Left cardiac atrium (tissue), 4 donors: Measurements from ENCODE around the gene ATP9B. TPM values are rescaled to one million over a fixed set of nuclear protein-coding genes. Genes with fewer than 3 reads are reported as not detected.

Experiments used
- ATAC-seq, 2 donors: fragments of 200-7000 bp; cut with Tn5 transposase; one replicate each; pipeline ENCODE4 v1.9.1; 2020; ENCODE audit warnings: mild to moderate bottlenecking in 2 of 2, moderate library complexity in 2 of 2
- DNase-seq: peaks from one replicate; pipeline ENCODE4 v3.0.0-alpha.2; 2020
- intact Hi-C, 2 donors: fragments of 100-400 bp; cut with DNase I; formaldehyde crosslinking; loops; one replicate each; pipeline versions ENCODE4 v1.14.1 to v1.15.1; 2022 to 2023
- total RNA-seq, 2 donors: library from RNA; stranded (reverse); fragmentation: NEBNext Ultra II Directional; extraction: Animal tissue kit (Norgen Biotek cat#: 25700); gene quantifications; one replicate each; pipeline ENCODE4 v1.2.1, GENCODE V29; 2021
- donor health status: DM: no; HTN: yes; CAD: no.
- donor health status: DM: no; HTN: yes; CAD: no; lungs with severe emphysema.
- donor health status: DM: yes; HTN: yes; CAD: no.
- donor health status: Dilated cardiomyopathy.

ATP9B gene
- total RNA-seq, 2 donors from 2014 or later: 13.5 to 19.4 TPM

GRCh38 chr18:79404567-79404910 lies 335.3 kb downstream of the ATP9B start:
- ATAC-seq: no peak
- intact Hi-C loops: loop anchor here in 1 of 2 donors (5.0 kb wide), 1 partner anchor 48 kb away; no protein-coding TSS in a partner anchor
- peak; percentile 16 for DNase-seq

GRCh38 chr18:79405019-79405780 lies 336.0 kb downstream of the ATP9B start:
- intact Hi-C loops: no loop called here
- no peak for ATAC-seq
- DNase-seq: peak; percentile 13

DNA sequence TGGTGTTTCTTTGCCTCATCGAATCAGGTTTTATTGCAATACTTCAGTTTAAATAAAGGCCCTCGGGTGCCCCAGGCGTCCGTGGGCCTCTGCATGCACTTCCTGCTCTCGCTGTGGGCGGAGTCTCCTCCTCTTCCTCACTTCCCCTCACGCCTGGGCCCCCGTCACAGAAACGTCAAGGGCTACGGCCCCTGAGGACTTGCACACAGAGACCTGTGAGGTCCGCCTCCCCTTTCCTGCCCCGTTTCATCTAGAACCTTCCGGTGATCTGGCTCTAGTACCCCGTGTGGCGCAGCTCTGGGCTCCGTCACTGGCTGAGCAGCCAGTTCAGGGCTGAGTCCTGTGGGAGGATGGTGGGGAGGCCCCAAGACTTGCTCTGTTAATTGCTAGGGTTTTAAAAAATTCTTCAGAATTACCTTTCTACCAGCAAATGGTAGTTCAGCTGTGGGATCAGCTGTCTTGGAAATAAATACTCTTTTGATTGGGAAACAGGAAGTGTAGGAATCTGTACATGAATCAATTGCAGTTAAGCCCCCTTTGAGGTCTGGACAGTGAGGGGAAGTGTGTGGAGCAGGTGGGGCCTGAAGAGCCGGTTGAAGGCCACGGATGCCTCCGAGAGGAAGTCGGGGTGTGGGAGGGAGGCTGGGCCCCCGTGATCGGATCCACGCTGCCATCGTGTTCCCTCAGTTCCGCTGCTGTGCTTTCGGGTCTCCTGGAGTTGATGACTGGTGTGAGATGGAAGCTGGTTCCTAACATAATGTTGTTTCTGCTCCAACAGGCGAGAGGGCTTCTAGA lies 336.8 kb downstream of the ATP9B start:
- peak; percentile 74 for DNase-seq
- peak; percentile 28 to 61 for ATAC-seq
- intact Hi-C loops: no loop called here

DNA sequence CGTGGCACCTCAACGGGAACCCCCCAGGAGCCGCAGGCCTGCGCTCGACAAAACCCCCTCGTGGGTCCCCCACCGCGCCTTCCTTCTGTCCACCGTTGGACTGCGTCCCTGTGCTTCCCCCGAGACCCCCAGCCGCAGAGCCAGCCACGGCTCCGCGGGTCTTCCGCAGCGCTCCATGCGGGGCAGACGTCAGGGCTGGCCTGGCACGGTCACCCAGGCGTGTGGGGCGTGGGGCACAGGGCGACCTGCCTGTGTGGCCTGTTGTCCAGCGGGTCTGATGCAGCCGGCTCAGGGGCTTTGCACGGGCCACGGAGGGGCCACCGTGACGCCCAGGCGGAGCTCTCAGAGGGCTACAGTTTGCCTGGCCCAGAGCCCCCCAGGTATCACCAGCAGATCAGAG lies 337.5 kb downstream of the ATP9B start:
- ATAC-seq (no peak), DNase-seq (peak; percentile 20)
- intact Hi-C loops: no loop called here

- DNase-seq (no peak), ATAC-seq (no peak)
- intact Hi-C loops: no loop called here
Measured at GRCh38 chr18:79409313-79409712, 340.1 kb downstream of the ATP9B start.

GRCh38 chr18:79410171-79410641 lies 341.0 kb downstream of the ATP9B start:
- intact Hi-C loops: no loop called here
- peak; percentile 10 for DNase-seq
- no peak for ATAC-seq

DNA sequence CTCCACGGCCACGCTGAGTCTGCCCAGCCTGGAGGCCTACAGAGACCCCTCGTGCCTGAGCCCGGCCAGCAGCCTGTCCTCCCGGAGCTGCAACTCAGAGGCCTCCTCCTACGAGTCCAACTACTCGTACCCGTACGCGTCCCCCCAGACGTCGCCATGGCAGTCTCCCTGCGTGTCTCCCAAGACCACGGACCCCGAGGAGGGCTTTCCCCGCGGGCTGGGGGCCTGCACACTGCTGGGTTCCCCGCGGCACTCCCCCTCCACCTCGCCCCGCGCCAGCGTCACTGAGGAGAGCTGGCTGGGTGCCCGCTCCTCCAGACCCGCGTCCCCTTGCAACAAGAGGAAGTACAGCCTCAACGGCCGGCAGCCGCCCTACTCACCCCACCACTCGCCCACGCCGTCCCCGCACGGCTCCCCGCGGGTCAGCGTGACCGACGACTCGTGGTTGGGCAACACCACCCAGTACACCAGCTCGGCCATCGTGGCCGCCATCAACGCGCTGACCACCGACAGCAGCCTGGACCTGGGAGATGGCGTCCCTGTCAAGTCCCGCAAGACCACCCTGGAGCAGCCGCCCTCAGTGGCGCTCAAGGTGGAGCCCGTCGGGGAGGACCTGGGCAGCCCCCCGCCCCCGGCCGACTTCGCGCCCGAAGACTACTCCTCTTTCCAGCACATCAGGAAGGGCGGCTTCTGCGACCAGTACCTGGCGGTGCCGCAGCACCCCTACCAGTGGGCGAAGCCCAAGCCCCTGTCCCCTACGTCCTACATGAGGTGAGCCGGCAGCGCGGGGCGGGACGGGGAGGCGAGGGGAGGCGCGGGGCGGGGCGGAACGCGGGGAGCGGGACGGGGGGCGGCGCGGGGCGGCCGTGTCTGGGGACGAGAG lies 341.8 kb downstream of the ATP9B start:
- intact Hi-C loops: no loop called here
- DNase-seq (peak; percentile 25), ATAC-seq (no peak)

DNA sequence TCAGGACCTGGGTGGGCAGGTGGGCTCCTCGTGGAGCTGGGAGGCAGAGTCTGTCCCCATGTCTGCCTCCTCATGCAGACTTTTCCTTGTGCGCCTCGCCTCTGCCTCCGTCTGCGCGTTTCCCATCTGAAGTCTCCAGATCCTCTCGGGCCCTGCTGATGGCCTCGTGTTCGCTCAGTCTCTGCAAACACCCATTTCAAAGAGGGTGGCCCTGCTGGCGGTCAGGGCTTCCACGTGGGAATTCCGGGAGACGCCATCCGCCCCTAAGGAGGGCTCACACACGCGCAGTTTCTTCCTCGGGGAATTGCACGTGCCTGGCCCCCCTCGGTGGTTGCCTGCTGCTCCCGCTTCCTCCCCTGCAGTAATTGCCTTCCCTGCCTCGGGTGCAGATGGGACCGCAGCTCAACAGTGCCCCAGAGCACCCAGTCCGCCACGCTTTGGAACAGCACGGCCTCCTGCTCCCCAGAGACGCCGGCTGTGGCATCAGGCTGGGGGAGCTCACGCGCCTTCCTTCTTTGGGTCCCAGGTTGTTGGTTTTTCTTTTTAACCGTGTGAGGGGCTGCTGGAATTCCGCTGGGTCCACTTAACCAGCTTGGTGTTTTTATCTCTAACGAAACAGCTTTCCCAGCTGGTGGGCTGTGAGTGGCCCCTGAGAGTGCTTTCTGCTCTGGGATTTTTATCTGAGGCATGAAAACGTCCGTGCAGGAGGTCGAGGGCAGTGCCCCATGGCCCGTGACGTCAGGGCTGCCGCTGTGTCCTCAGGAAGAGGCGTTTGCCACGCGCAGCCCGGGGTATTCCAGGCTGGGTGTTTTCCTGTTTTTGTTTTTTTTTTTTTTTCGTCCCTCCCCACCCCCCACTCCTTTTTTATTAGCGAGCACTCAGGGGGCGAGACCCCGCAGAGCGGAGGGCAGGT lies 342.7 kb downstream of the ATP9B start:
- ATAC-seq (peak in 1 of 2 donors; percentile 7), DNase-seq (peak; percentile 43)
- intact Hi-C loops: no loop called here

- peak; percentile 7 for DNase-seq
- intact Hi-C loops: no loop called here
- ATAC-seq: no peak
Measured at GRCh38 chr18:79413025-79413424, 343.8 kb downstream of the ATP9B start.

DNA sequence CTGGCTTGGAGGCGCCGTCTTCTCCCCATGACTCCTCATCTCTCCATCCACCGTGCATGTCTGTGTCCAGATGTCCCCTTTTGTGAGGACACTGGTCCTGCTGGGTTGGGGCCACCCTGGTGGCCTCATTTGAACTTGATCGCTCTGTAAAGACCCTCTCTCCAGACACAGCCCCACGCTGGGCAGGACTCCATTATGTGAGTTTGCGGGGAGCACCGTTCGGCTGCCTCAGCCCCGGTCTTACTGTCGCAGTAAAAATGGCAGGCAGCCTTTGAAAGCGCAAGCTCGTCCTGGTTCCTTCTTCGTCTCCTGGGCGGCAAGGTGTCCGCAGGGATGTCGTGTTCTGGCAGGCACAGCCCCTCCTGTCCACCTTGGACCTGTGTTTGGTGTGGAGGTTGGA lies 344.2 kb downstream of the ATP9B start:
- intact Hi-C loops: no loop called here
- DNase-seq (peak; percentile 16), ATAC-seq (no peak)

GRCh38 chr18:79413901-79414300 lies 344.7 kb downstream of the ATP9B start:
- ATAC-seq: peak in 1 of 2 donors; percentile 36
- intact Hi-C loops: no loop called here
- peak; percentile 22 for DNase-seq

- ATAC-seq: no peak
- intact Hi-C loops: no loop called here
- DNase-seq: no peak
Measured at GRCh38 chr18:79416022-79416676, 347.0 kb downstream of the ATP9B start.

- intact Hi-C loops: no loop called here
- no peak for ATAC-seq
Measured at GRCh38 chr18:79416677-79417052, 347.5 kb downstream of the ATP9B start.

DNA sequence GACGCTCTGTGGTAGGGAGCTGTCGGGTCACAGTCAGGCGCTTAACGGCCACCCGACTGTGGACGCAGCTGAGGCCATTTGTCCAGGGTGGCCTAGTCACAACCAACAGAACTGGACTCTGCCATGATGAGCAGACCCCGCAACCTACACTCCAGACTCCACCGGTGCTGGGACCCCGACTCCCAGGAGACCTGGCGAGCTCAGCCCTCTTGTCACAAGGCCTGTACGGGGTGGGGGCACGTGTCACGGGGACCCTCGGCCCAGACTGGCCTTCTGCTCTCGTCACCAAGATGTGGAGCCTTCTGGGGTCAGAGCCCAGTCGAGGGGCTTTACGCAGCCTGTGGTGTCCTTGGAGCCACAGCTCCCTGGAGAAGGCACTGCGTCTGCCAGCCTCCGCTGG lies 349.0 kb downstream of the ATP9B start:
- ATAC-seq (no peak), DNase-seq (no peak)
- intact Hi-C loops: no loop called here

More at GRCh38 chr18:79416677-79417052, 347.5 kb downstream of the ATP9B start:
- no peak for DNase-seq

DNA sequence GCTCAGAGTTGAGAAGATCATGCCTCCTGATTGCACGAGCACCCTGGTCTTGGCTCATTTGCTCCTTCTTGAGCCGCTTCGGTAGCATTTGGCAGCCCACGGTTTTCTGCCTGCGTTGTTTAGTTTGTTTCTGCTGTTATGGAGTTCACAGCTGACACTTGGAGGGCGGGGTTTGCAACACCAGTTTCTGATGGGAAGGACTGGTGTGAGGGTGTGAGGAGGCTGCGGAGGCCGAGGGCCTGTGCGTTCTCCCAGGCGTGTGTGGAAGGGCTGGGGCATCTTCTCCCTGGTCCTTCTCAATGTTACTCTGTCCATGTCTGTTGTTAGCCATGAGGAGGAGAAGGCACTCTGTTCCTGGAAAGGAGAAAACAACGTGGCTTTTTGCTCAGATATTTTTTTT lies 349.4 kb downstream of the ATP9B start:
- intact Hi-C loops: no loop called here
- DNase-seq: no peak
- no peak for ATAC-seq

DNA sequence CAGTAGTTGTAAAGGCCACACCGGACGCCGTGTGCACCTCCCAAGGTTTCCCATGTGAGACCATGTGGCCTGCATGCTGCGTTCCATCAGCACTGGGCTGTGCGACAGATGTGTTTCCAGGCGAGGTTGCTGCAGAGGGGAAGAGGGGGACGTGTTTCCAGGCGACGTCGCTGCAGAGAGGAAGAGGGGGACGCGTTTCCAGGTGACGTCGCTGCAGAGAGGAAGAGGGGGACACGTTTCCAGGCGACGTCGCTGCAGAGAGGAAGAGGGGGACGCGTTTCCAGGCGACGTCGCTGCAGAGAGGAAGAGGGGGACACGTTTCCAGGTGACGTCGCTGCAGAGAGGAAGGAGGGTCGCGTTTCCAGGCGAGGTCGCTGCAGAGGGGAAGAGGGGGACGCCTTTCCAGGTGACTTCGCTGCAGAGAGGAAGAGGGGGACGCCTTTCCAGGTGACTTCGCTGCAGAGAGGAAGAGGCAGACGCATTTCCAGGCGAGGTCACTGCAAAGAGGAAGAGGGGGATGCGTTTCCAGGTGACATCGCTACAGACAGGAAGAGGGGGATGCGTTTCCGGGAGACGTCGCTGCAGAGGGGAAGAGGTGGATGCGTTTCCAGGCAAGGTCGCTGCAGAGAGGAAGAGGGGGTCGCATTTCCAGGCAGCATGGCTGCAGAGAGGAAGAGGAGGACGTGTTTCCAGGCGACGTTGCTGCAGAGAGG lies 351.0 kb downstream of the ATP9B start:
- intact Hi-C loops: no loop called here
- no peak for ATAC-seq
- no peak for DNase-seq

- no peak for DNase-seq
- ATAC-seq: no peak
- intact Hi-C loops: no loop called here
Measured at GRCh38 chr18:79421275-79421857, 352.2 kb downstream of the ATP9B start.
